NCI-H1048 (cell line): ENCODE measurements around the gene GALNT3.

Source experiments
- DNase-seq: peaks from one replicate; lab custom pipeline; 2025; lab: John Stamatoyannopoulos, UW

The GALNT3 gene

DNA sequence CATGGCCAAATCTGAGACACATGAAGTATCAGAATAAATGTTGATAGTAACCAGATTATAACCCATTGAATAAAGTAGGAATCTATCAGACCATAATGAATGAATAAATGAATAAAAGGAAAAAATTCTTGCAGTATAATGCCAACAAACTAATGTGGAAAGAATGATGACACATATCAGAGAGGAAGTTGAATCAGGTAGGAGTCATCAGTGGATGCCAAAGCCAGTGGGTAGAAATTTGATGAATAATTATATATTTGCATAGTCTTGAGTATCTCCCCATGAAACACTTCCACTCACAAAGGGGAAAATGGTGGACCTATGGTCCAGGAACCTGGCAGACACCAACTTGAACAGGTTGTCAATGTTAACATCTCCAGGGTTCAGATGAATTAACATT is 68.6 kb downstream of the GALNT3 start:
- no peak for DNase-seq

- DNase-seq = no peak
Measured at GRCh38 chr2:165720511-165720910, 73.5 kb downstream of the GALNT3 start.

GRCh38 chr2:165718610-165719210 is 75.3 kb downstream of the GALNT3 start:
- DNase-seq = no peak

DNA sequence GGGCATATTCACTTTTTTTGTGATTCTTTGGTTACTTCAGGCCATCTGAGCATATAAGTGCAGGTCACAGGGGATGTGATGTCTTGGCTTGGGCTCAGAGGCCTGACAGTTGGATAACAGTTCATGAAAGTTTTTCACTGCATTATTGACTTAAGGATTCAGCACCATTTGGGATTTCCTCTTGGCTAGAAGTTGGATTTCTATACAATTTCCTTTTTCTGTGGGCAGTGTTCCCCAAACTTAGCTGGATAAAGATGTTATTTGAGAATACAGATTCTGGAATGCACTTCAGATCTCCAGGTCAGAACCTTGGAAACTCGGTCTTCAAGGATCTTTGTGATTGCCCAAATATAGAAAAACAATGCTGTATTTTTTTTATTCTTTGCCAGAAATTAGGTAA is 78.0 kb downstream of the GALNT3 start:
- no peak for DNase-seq

- DNase-seq = no peak
Measured at GRCh38 chr2:165706960-165707487, 87.0 kb downstream of the GALNT3 start.

- DNase-seq = no peak
Measured at GRCh38 chr2:165701147-165701546, 92.9 kb downstream of the GALNT3 start.

- DNase-seq = no peak
Measured at GRCh38 chr2:165700531-165700930, 93.5 kb downstream of the GALNT3 start.

DNA sequence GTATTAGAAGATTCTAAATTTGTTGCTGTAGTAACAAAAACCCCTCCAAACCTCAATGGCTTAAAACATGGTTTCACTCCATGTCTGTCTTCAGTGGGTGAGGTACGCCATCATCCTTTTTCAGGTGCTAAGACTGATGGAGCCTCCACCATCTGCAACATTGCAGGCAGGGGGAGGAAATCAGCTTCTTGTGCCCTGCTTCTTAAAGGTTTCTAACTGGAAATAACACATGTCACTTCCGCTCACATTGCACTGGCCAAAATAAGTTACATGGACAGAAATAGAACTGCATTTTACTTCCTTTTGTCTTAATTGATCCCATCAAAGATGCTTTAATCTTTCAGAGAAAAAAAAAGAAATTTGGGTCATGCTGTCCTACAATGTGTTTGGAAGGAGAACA is 94.1 kb downstream of the GALNT3 start:
- no peak for DNase-seq

DNA sequence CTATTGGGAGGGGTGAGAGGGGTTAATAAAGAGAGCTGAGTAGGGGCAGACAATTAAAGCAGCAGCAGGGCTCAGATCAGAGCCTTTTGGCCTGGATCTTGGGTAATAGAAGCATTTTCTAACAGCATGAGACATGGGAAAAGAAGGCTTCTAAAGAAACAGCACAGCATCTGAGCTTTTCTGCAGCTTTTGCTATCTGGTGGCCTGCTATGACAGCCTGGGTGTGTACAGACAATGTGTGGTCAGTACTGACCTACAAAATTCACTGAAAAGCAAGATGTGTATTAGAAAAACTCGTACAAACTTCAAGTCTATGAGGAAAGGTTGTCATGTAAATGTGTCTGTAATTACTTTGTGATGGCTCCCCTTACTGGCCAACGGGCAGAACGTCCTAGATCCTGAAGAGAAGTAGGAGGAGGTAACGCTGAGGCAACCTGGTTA is 95.6 kb downstream of the GALNT3 start:
- DNase-seq = no peak

- no peak for DNase-seq
Measured at GRCh38 chr2:165697748-165698443, 96.2 kb downstream of the GALNT3 start.
